Keratinocyte (primary cell): Measurements from ENCODE around the gene IFIH1. TPM values are rescaled to one million over a fixed set of nuclear protein-coding genes. Genes with fewer than 3 reads are reported as not detected.

ENCODE experiments used
- DNase-seq: peaks from one replicate; pipeline ENCODE4 v3.0.0-alpha.2; 2011; ENCODE audit warnings: low read depth, missing footprints, low spot score
- FAIRE-seq: peaks from 2 replicates; lab custom pipeline; 2011; peaks lifted over from hg19 to GRCh38; lab: Jason Lieb, UNC
- H2AFZ ChIP-seq: 2 replicates; pipeline ENCODE4 v1.6.0; 2012; ENCODE audit warnings: low read length, control low read depth, inconsistent platforms; ENCODE audit not compliant: control insufficient read depth
- H3K27ac ChIP-seq: 2 replicates; pipeline ENCODE4 v1.5.1; 2011; ENCODE audit warnings: low read length; ENCODE audit not compliant: control insufficient read depth, insufficient read depth
- H3K27me3 ChIP-seq: 3 replicates; pipeline ENCODE4 v1.6.0; 2011; ENCODE audit warnings: low read length; ENCODE audit not compliant: control insufficient read depth, insufficient read depth; ENCODE audit errors: extremely low read depth
- H3K36me3 ChIP-seq, 2 experiments: 2 replicates in 1 of 2; 3 replicates in 1 of 2; pipeline ENCODE4 v1.5.1; 2011; ENCODE audit warnings: low read length in 2 of 2, mild to moderate bottlenecking in 1 of 2; ENCODE audit not compliant: control insufficient read depth in 2 of 2, insufficient read depth in 2 of 2; ENCODE audit errors: extremely low read depth in 1 of 2
- H3K4me1 ChIP-seq: 3 replicates; pipeline ENCODE4 v1.5.1; 2011; ENCODE audit warnings: low read length; ENCODE audit not compliant: control insufficient read depth, insufficient read depth; ENCODE audit errors: extremely low read depth
- H3K4me2 ChIP-seq: 3 replicates; pipeline ENCODE4 v1.6.0; 2011; ENCODE audit warnings: low read depth, low read length; ENCODE audit not compliant: control insufficient read depth, insufficient read depth; ENCODE audit errors: extremely low read depth
- H3K4me3 ChIP-seq, 3 experiments: fragments of 200-600 bp in 1 of 3; sonication (generic) in 1 of 3; 2 replicates in 2 of 3; 3 replicates in 1 of 3; pipeline ENCODE4 v1.5.1; 2011 to 2016; ENCODE audit warnings: low read length in 3 of 3, mild to moderate bottlenecking in 3 of 3, control low read depth in 2 of 3, inconsistent platforms in 1 of 3, low read depth in 1 of 3, mixed read lengths in 1 of 3, mixed run types in 1 of 3, moderate library complexity in 1 of 3; ENCODE audit not compliant: control insufficient read depth in 2 of 3, insufficient read depth in 2 of 3; ENCODE audit errors: extremely low read depth in 1 of 3
- H3K79me2 ChIP-seq: 2 replicates; pipeline ENCODE4 v1.6.0; 2012; ENCODE audit warnings: low read length; ENCODE audit not compliant: control insufficient read depth, insufficient read depth
- H3K9ac ChIP-seq: 3 replicates; pipeline ENCODE4 v1.6.0; 2011; ENCODE audit warnings: low read length; ENCODE audit not compliant: control insufficient read depth, insufficient read depth; ENCODE audit errors: extremely low read depth
- H3K9me1 ChIP-seq: 3 replicates; pipeline ENCODE4 v1.6.0; 2011; ENCODE audit warnings: low read length; ENCODE audit not compliant: control insufficient read depth, insufficient read depth; ENCODE audit errors: extremely low read depth
- H3K9me3 ChIP-seq: 2 replicates; pipeline ENCODE4 v1.5.1; 2012; ENCODE audit warnings: low read depth, low read length; ENCODE audit not compliant: control insufficient read depth
- H4K20me1 ChIP-seq: 3 replicates; pipeline ENCODE4 v1.6.0; 2011; ENCODE audit warnings: low read length; ENCODE audit not compliant: control insufficient read depth, insufficient read depth; ENCODE audit errors: extremely low read depth
- EZH2 ChIP-seq: IDR thresholded peaks from one replicate; pipeline ENCODE4 v1.6.1; 2012; ENCODE audit warnings: inconsistent platforms, mild to moderate bottlenecking, low read length, moderate library complexity
- dilution Hi-C: fragments of 300-500 bp; cut with MboI; formaldehyde crosslinking; loops from one replicate; pipeline ENCODE4 v1.7.0; 2020; ENCODE audit warnings: low sequenced_read_pairs; ENCODE audit not compliant: extremely low pct_ligation_motif_present
- polyA plus RNA-seq, 5 experiments: library from polyadenylated mRNA; depleted of rRNA in 3 of 5; stranded (reverse) in 3 of 5; stranded (forward) in 1 of 5; unstranded in 1 of 5; fragments of >200 nt; gene quantifications; 1 replicate in 1 of 5; 2 replicates in 3 of 5; 3 replicates in 1 of 5; pipeline versions ENCODE4 v1.2.1 to v1.2.3, GENCODE V29; 2011 to 2012; ENCODE audit warnings: missing spikeins in 2 of 5, low read depth in 1 of 5, low replicate concordance in 1 of 5
- TF ChIP-seq, protein P1 (sequence below), 3 experiments: IDR thresholded peaks in 1 of 3; conservative IDR thresholded peaks in 1 of 3; optimal IDR thresholded peaks in 1 of 3; 2 replicates in 2 of 3; 3 replicates in 1 of 3; pipeline versions ENCODE3 to v1.5.1; 2011; ENCODE audit warnings: low read length in 3 of 3, mild to moderate bottlenecking in 3 of 3, moderate library complexity in 2 of 3, control low read depth in 1 of 3, inconsistent platforms in 1 of 3; ENCODE audit not compliant: insufficient read depth in 2 of 3; ENCODE audit errors: extremely low read depth in 1 of 3

The IFIH1 gene
- polyA plus RNA-seq, 1 donor (not counting 4 experiments of a cell fraction or from before 2014, with no cell fraction given): 18.5 TPM

GRCh38 chr2:162245061-162245460 is 73.4 kb downstream of the IFIH1 start:
- Histone ChIP-seq H3K9me1 (no peaks in the 10 kb centered on the region), H3K4me3 (peak overlapping the region in 2 of 3 experiments; percentile 29 to 47), H3K9ac (peak overlapping the region; percentile 61), H2AFZ (no peak overlapping the region), H3K4me2 (peak overlapping the region; percentile 75), H4K20me1 (no peaks in the 10 kb centered on the region), H3K9me3 (no peaks in the 10 kb centered on the region), H3K27me3 (no peaks in the 10 kb centered on the region), H3K27ac (peak overlapping the region; percentile 93), H3K4me1 (peaks cover 45% of the 10 kb centered on the region), H3K79me2 (no peaks in the 10 kb centered on the region), H3K36me3 (no peaks in the 10 kb centered on the region)
- dilution Hi-C loops: no loop called here
- TF ChIP-seq EZH2: no peak
- TF ChIP-seq, protein P1, sequence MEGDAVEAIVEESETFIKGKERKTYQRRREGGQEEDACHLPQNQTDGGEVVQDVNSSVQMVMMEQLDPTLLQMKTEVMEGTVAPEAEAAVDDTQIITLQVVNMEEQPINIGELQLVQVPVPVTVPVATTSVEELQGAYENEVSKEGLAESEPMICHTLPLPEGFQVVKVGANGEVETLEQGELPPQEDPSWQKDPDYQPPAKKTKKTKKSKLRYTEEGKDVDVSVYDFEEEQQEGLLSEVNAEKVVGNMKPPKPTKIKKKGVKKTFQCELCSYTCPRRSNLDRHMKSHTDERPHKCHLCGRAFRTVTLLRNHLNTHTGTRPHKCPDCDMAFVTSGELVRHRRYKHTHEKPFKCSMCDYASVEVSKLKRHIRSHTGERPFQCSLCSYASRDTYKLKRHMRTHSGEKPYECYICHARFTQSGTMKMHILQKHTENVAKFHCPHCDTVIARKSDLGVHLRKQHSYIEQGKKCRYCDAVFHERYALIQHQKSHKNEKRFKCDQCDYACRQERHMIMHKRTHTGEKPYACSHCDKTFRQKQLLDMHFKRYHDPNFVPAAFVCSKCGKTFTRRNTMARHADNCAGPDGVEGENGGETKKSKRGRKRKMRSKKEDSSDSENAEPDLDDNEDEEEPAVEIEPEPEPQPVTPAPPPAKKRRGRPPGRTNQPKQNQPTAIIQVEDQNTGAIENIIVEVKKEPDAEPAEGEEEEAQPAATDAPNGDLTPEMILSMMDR (optimal IDR thresholded peaks at IDR 0.05 in 1 of 3, IDR thresholded peaks at IDR 0.05 in 1 of 3, conservative IDR thresholded peaks at IDR 0.05 in 1 of 3; ENCODE audit: extremely low read depth in 1 of 3, insufficient read depth in 2 of 3, low read length in 3 of 3): no peak
- FAIRE-seq: no peak
- DNase-seq: no peak

DNA sequence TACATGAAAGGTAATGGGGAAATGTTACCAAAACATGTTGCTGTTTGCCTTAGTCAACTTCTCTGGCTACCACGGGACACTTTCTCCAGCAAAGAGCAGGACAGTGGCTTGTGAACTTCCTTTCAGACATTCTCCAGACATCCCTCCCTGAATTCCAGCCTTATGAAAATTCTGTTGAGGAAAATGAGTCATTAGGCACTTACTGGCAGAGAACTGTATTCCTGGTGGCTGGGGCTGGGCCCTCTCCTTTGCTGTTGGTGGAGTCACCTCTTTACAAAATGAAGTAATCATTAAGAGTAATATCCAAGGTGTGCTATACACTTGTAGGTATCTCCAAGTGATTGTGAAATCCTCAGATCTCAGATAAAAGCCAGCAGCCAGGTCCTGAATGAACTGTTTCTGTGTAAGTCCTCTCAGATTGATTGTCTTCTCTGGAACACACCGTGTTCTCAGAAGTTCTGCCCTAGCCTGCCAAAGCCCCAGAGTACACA is 73.9 kb downstream of the IFIH1 start:
- Histone ChIP-seq H3K4me3 (peak overlapping the region in 2 of 3 experiments; percentile 29 to 47), H3K36me3 (no peaks in the 10 kb centered on the region), H3K9me1 (no peaks in the 10 kb centered on the region), H3K27me3 (no peaks in the 10 kb centered on the region), H3K9me3 (no peaks in the 10 kb centered on the region), H4K20me1 (no peaks in the 10 kb centered on the region), H3K4me1 (peaks cover 45% of the 10 kb centered on the region), H2AFZ (peak overlapping the region; percentile 4), H3K9ac (peak overlapping the region; percentile 61), H3K4me2 (peak overlapping the region; percentile 75), H3K27ac (peak overlapping the region; percentile 93), H3K79me2 (no peaks in the 10 kb centered on the region)
- no peak for TF ChIP-seq EZH2
- TF ChIP-seq, protein P1 (optimal IDR thresholded peaks at IDR 0.05 in 1 of 3, IDR thresholded peaks at IDR 0.05 in 1 of 3, conservative IDR thresholded peaks at IDR 0.05 in 1 of 3; ENCODE audit: extremely low read depth in 1 of 3, insufficient read depth in 2 of 3, low read length in 3 of 3): no peak
- FAIRE-seq (peak; percentile 97), DNase-seq (peak; percentile 91)
- dilution Hi-C loops: no loop called here
